ENCODE measurements around the gene JAZF1. TPM values are rescaled to one million over a fixed set of nuclear protein-coding genes. Genes with fewer than 3 reads are reported as not detected.

Gene JAZF1
- total RNA-seq, 1 experiment from 2014 or later = 1.5 TPM

DNA sequence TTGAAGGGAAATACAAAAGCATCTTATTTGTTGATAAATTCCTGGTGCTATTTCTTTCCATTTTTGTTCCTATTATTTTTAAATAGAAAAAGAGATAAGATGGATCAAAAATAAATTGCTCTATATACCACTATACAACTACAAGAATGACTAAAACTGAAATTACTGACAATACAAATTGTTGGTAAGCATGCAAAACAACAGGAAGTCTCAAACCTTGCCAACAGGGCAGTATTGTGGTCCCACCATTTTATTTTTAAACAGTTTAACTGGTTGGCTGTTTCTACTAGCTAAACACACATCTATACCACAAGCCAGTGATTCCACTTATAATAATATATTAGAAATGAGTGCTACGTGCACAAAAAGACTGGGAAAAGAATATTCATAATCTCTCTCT, 213.0 kb downstream of the JAZF1 start:
- no peak for DNase-seq (ENCODE audit: low spot score)
- no peak for TF ChIP-seq EZH2 (IDR thresholded peaks at IDR 0.05; ENCODE audit: borderline replicate concordance, low read depth, low read length, poor library complexity, severe bottlenecking)
- TF ChIP-seq, protein P1, sequence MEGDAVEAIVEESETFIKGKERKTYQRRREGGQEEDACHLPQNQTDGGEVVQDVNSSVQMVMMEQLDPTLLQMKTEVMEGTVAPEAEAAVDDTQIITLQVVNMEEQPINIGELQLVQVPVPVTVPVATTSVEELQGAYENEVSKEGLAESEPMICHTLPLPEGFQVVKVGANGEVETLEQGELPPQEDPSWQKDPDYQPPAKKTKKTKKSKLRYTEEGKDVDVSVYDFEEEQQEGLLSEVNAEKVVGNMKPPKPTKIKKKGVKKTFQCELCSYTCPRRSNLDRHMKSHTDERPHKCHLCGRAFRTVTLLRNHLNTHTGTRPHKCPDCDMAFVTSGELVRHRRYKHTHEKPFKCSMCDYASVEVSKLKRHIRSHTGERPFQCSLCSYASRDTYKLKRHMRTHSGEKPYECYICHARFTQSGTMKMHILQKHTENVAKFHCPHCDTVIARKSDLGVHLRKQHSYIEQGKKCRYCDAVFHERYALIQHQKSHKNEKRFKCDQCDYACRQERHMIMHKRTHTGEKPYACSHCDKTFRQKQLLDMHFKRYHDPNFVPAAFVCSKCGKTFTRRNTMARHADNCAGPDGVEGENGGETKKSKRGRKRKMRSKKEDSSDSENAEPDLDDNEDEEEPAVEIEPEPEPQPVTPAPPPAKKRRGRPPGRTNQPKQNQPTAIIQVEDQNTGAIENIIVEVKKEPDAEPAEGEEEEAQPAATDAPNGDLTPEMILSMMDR (conservative IDR thresholded peaks at IDR 0.05; ENCODE audit: low read depth, low read length) = no peak
- peaks cover 97% of the 10 kb centered on the region for H3K27me3 ChIP-seq (replicated peaks; ENCODE audit: insufficient read depth, low read depth, low read length, poor library complexity)
- H3K36me3 ChIP-seq (ENCODE audit: insufficient read depth, low read length, poor library complexity, severe bottlenecking) = no peaks in the 10 kb centered on the region
- no peak overlapping the region for H3K4me3 ChIP-seq (ENCODE audit: low read depth, low read length, poor library complexity, severe bottlenecking)
- no peaks in the 10 kb centered on the region for H3K9me3 ChIP-seq (ENCODE audit: low read depth, low read length, poor library complexity, severe bottlenecking)
- no peak overlapping the region for H3K27ac ChIP-seq (ENCODE audit: low read depth, low read length, poor library complexity, severe bottlenecking)
- ChIA-PET POLR2A (ENCODE audit: low non-redundant PET) (no interaction called here), CTCF (no interaction called here)
- no peaks in the 10 kb centered on the region for H3K4me1 ChIP-seq (ENCODE audit: insufficient read depth, low read length, poor library complexity, severe bottlenecking)
- intact Hi-C loops (cut with micrococcal nuclease; ENCODE audit: unreplicated experiment) = no loop called here
- BruUV-seq (replicated peaks) = no TSS peak

DNA sequence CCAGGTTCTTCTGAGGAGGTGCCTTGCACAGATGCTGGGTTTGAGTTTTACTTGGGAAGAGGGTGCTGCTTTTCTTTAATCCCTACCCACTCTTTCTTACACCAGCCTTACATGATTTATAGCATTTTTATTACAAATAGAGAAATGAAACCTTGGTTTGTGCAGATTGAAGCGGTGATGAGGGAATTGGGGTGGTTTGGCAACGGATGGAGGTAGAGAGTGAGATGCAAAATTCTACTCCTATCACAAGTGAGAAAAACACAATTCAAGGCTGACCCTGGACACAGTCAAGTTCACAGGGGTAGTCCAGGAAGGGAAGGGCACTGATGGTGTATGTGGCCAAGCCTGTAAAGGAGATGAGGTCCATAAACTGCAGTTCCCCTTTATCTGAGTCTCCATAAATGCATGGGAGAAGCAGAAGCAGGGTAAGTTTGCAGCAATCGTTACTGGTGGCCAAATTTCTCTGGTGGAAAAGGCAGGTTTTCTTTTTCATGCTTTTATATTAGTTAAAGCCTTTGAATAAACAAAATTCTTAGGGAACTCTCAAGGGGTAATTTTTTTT, 214.3 kb downstream of the JAZF1 start:
- H3K4me1 ChIP-seq (ENCODE audit: insufficient read depth, low read length, poor library complexity, severe bottlenecking) = no peaks in the 10 kb centered on the region
- no peaks in the 10 kb centered on the region for H3K36me3 ChIP-seq (ENCODE audit: insufficient read depth, low read length, poor library complexity, severe bottlenecking)
- CTCF ChIA-PET = no interaction called here
- TF ChIP-seq, protein P1 (conservative IDR thresholded peaks at IDR 0.05; ENCODE audit: low read depth, low read length) = no peak
- no peak for TF ChIP-seq EZH2 (IDR thresholded peaks at IDR 0.05; ENCODE audit: borderline replicate concordance, low read depth, low read length, poor library complexity, severe bottlenecking)
- POLR2A ChIA-PET (ENCODE audit: low non-redundant PET) = no interaction called here
- no peak overlapping the region for H3K27ac ChIP-seq (ENCODE audit: low read depth, low read length, poor library complexity, severe bottlenecking)
- no peak overlapping the region for H3K4me3 ChIP-seq (ENCODE audit: low read depth, low read length, poor library complexity, severe bottlenecking)
- DNase-seq (ENCODE audit: low spot score) = no peak
- intact Hi-C loops (cut with micrococcal nuclease; ENCODE audit: unreplicated experiment) = no loop called here
- no TSS peak for BruUV-seq (replicated peaks)
- H3K27me3 ChIP-seq (replicated peaks; ENCODE audit: insufficient read depth, low read depth, low read length, poor library complexity) = peaks cover 99% of the 10 kb centered on the region
- no peaks in the 10 kb centered on the region for H3K9me3 ChIP-seq (ENCODE audit: low read depth, low read length, poor library complexity, severe bottlenecking)

DNA sequence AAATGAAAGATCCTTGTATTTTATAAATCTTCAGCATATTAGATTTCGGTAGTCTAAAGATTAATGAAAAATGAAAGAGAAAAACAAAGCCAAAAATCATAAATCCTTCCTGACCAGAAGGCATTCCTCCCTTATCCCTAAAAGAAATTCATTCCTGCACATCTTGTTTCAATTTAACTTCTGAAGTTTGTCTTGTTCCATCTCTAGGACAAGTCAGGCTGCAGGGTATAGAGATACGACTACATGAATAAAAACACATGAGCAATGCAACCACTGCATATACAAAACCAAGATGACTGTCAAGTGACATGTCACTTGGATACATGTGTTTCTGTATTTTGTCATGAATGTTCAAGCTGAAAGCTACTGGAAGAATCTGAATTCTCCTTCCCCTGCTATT, 214.9 kb downstream of the JAZF1 start:
- TF ChIP-seq, protein P1 (conservative IDR thresholded peaks at IDR 0.05; ENCODE audit: low read depth, low read length) = no peak
- no peak for TF ChIP-seq EZH2 (IDR thresholded peaks at IDR 0.05; ENCODE audit: borderline replicate concordance, low read depth, low read length, poor library complexity, severe bottlenecking)
- no peak for DNase-seq (ENCODE audit: low spot score)
- intact Hi-C loops (cut with micrococcal nuclease; ENCODE audit: unreplicated experiment) = no loop called here

More for the DNA sequence above, 214.9 kb downstream of the JAZF1 start:
- Histone ChIP-seq H3K9me3 (ENCODE audit: low read depth, low read length, poor library complexity, severe bottlenecking) (no peaks in the 10 kb centered on the region), H3K27ac (ENCODE audit: low read depth, low read length, poor library complexity, severe bottlenecking) (no peak overlapping the region), H3K4me3 (ENCODE audit: low read depth, low read length, poor library complexity, severe bottlenecking) (no peak overlapping the region), H3K27me3 (replicated peaks; ENCODE audit: insufficient read depth, low read depth, low read length, poor library complexity) (peaks cover 99% of the 10 kb centered on the region), H3K4me1 (ENCODE audit: insufficient read depth, low read length, poor library complexity, severe bottlenecking) (no peaks in the 10 kb centered on the region), H3K36me3 (ENCODE audit: insufficient read depth, low read length, poor library complexity, severe bottlenecking) (no peaks in the 10 kb centered on the region)
- ChIA-PET CTCF (no interaction called here), POLR2A (ENCODE audit: low non-redundant PET) (no interaction called here)
- BruUV-seq (replicated peaks) = no TSS peak
